RWPE2 (cell line): Measurements from ENCODE around the gene LONP2.
A peak's percentile ranks its signal among the peaks of the same experiment; 100 is the strongest.

Experiments
- ATAC-seq: fragments of 200-7000 bp; cut with Tn5 transposase; 3 replicates; pipeline ENCODE4 v1.9.1; 2021; ENCODE audit warnings: low read depth
- DNase-seq: peaks from one replicate; pipeline ENCODE4 v3.0.0-alpha.2; 2020; ENCODE audit warnings: low spot score
- H3K27ac ChIP-seq: fragments of 450-650 bp; 2 replicates; pipeline ENCODE4 v1.5.1; 2017; ENCODE audit warnings: mild to moderate bottlenecking; ENCODE audit not compliant: poor library complexity, severe bottlenecking
- H3K27me3 ChIP-seq: fragments of 250-450 bp; sonication (Bioruptor Pico); 2 replicates; pipeline ENCODE4 v1.5.1; 2021; ENCODE audit warnings: mild to moderate bottlenecking, moderate library complexity; ENCODE audit not compliant: insufficient read depth, poor library complexity, severe bottlenecking
- H3K36me3 ChIP-seq: fragments of 250-450 bp; sonication (Bioruptor Pico); 2 replicates; pipeline ENCODE4 v1.5.1; 2020; ENCODE audit warnings: low read depth, mild to moderate bottlenecking, moderate library complexity
- H3K4me1 ChIP-seq: fragments of 250-450 bp; sonication (Bioruptor Pico); 2 replicates; pipeline ENCODE4 v1.5.1; 2021; ENCODE audit warnings: mild to moderate bottlenecking, moderate library complexity; ENCODE audit not compliant: insufficient read depth, poor library complexity, severe bottlenecking
- H3K4me3 ChIP-seq: fragments of 250-450 bp; sonication (Bioruptor Pico); 2 replicates; pipeline ENCODE4 v1.5.1; 2021; ENCODE audit warnings: mild to moderate bottlenecking, moderate library complexity; ENCODE audit not compliant: severe bottlenecking
- H3K9me3 ChIP-seq: fragments of 250-450 bp; sonication (Bioruptor Pico); 2 replicates; pipeline ENCODE4 v1.5.1; 2021; ENCODE audit warnings: mild to moderate bottlenecking, moderate library complexity; ENCODE audit not compliant: severe bottlenecking
- TF ChIP-seq, protein P1 (sequence below): fragments of 450-650 bp; IDR thresholded peaks from one replicate; pipeline ENCODE4 v1.5.1; 2017; ENCODE audit warnings: mild to moderate bottlenecking, moderate library complexity; ENCODE audit not compliant: poor library complexity, severe bottlenecking

LONP2 gene

DNA sequence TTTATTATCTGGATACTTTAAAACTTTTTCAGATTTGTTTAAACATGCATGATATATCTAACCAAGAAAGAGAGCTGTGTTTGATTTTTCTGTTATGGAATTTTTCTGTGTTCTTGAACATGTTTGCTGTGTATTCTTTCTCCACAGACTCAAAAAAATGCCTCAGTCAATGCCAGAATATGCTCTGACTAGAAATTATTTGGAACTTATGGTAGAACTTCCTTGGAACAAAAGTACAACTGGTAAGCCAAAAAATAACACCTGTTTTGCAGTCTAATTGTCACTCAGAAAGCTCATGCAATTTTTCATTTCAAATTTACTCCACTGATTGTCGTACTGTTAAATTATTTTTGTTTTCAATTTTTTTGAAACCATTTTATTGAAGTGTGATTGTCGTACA is 18.5 kb downstream of the LONP2 start:
- Histone ChIP-seq H3K4me1 (no peaks in the 10 kb centered on the region), H3K9me3 (no peaks in the 10 kb centered on the region), H3K27me3 (no peaks in the 10 kb centered on the region), H3K27ac (no peak overlapping the region), H3K4me3 (no peak overlapping the region), H3K36me3 (peaks cover 100% of the 10 kb centered on the region)
- no peak for ATAC-seq
- TF ChIP-seq, protein P1, sequence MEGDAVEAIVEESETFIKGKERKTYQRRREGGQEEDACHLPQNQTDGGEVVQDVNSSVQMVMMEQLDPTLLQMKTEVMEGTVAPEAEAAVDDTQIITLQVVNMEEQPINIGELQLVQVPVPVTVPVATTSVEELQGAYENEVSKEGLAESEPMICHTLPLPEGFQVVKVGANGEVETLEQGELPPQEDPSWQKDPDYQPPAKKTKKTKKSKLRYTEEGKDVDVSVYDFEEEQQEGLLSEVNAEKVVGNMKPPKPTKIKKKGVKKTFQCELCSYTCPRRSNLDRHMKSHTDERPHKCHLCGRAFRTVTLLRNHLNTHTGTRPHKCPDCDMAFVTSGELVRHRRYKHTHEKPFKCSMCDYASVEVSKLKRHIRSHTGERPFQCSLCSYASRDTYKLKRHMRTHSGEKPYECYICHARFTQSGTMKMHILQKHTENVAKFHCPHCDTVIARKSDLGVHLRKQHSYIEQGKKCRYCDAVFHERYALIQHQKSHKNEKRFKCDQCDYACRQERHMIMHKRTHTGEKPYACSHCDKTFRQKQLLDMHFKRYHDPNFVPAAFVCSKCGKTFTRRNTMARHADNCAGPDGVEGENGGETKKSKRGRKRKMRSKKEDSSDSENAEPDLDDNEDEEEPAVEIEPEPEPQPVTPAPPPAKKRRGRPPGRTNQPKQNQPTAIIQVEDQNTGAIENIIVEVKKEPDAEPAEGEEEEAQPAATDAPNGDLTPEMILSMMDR = no peak
- DNase-seq = no peak

DNA sequence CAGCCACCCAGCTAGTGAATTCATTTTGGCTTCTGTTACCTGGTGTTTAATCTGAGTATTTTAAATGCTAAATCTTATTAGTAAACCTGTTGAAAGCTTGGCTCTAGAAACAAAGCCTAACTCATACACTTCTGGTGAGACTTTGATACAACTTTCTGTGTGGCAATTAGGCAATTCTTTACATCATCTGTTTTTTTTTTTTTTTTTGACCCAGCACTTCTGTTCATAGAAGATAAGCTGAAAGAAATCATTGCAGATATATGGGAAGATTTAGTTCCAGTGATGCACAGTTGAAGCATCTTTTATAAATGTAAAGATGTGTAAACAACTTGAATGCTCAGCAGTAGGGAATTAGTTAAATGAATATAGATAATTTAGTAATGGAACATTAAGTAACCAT is 24.9 kb downstream of the LONP2 start:
- Histone ChIP-seq H3K27ac (no peak overlapping the region), H3K4me3 (no peak overlapping the region), H3K36me3 (peaks cover 97% of the 10 kb centered on the region), H3K27me3 (no peaks in the 10 kb centered on the region), H3K4me1 (no peaks in the 10 kb centered on the region), H3K9me3 (peaks cover 2% of the 10 kb centered on the region)
- ATAC-seq (no peak), DNase-seq (no peak)
- TF ChIP-seq, protein P1 = no peak

GRCh38 chr16:48271728-48272127 is 27.6 kb downstream of the LONP2 start:
- Histone ChIP-seq H3K9me3 (peaks cover 2% of the 10 kb centered on the region), H3K4me3 (no peak overlapping the region), H3K4me1 (peaks cover 5% of the 10 kb centered on the region), H3K27me3 (no peaks in the 10 kb centered on the region), H3K27ac (no peak overlapping the region), H3K36me3 (peaks cover 85% of the 10 kb centered on the region)
- TF ChIP-seq, protein P1 = peak; percentile 15
- DNase-seq = no peak
- ATAC-seq = no peak

DNA sequence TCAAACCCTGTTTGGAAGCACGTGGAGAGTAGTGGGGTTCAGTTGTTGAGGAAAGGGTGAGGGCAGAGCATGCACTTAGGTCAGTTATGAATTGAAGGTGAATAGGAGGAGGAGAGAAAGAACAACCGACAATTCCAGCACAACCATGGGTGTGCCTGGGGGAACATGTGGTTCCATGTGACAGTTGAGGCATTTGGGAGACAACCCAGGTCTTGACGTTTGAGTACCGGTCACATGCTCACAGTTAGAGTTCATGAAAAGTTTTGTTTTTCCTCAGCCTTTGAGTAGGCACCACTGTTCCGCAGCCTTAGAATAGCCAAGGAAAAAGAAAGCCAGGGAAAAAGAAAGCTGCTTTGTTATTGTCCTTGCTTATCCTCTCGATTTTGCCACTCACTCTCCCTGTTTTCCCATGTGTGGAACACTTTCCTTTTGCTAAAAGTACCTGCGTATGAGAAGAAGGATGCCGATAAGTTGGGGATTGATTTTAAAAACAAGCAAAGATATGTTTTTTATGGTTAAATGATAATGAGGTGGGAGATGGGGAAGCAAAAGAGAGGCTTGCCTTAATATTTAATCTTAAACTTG is 28.8 kb downstream of the LONP2 start:
- Histone ChIP-seq H3K4me3 (no peak overlapping the region), H3K27ac (no peak overlapping the region), H3K36me3 (peaks cover 85% of the 10 kb centered on the region), H3K27me3 (no peaks in the 10 kb centered on the region), H3K9me3 (peaks cover 2% of the 10 kb centered on the region), H3K4me1 (peaks cover 5% of the 10 kb centered on the region)
- TF ChIP-seq, protein P1 = no peak
- ATAC-seq (no peak), DNase-seq (no peak)

DNA sequence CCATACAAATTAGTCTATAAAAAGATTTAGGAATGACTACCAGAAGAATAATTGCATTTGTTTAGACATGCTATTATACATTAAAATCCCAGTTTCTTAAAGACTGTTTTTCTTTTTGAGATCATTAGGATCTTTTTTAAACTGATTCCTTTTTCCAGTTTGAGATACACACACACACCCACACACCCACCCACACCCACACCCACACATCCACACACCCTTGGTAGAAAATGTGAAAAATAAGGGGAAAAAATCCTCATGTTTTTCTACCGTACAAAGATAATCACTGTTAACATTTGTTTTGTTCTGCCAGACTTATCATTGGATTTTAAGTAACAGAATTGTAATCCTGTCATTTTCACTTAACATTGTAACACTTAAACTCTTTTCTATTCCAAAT is 30.4 kb downstream of the LONP2 start:
- no peak overlapping the region for H3K27ac ChIP-seq
- TF ChIP-seq, protein P1 = no peak
- H3K27me3 ChIP-seq = no peaks in the 10 kb centered on the region
- peaks cover 5% of the 10 kb centered on the region for H3K4me1 ChIP-seq
- peaks cover 2% of the 10 kb centered on the region for H3K9me3 ChIP-seq
- no peak overlapping the region for H3K4me3 ChIP-seq
- peaks cover 86% of the 10 kb centered on the region for H3K36me3 ChIP-seq
- no peak for ATAC-seq
- DNase-seq = no peak
